Panc1 (cell line): Measurements from ENCODE around the gene OPN4. TPM values are rescaled to one million over a fixed set of nuclear protein-coding genes. Genes with fewer than 3 reads are reported as not detected.

Experiments used
- ATAC-seq: fragments of 200-7000 bp; cut with Tn5 transposase; 2 replicates; pipeline ENCODE4 v1.9.1; 2020; ENCODE audit warnings: mild to moderate bottlenecking, moderate library complexity
- BruUV-seq: library from RNA; stranded (reverse); fragments of 400-500 nt; replicated peaks from 2 replicates; lab custom pipeline; 2021; lab: Mats Ljungman, UMichigan
- CTCF ChIA-PET: fragments of 300-600 bp; sonication (Branson Sonifier 250); formaldehyde crosslinking; loops from one replicate; lab custom pipeline; 2022; ENCODE audit warnings: antibody characterized with exemption; lab: Charles Lee
- POLR2A ChIA-PET: fragments of 300-600 bp; sonication (Branson Sonifier 250); formaldehyde crosslinking; loops from one replicate; lab custom pipeline; 2022; ENCODE audit warnings: antibody characterized with exemption; lab: Charles Lee
- DNase-seq: peaks from one replicate; pipeline ENCODE4 v3.0.0-alpha.2; 2010; ENCODE audit warnings: low read depth, low spot score
- H3K27ac ChIP-seq: 2 replicates; pipeline ENCODE4 v1.5.1; 2011; ENCODE audit warnings: mild to moderate bottlenecking, low read length, inconsistent platforms
- H3K27me3 ChIP-seq: fragments of 200-500 bp; sonication (Bioruptor generic); 2 replicates; pipeline ENCODE4 v1.6.0; 2014; ENCODE audit warnings: low read length, inconsistent platforms; ENCODE audit not compliant: control insufficient read depth, insufficient read depth
- H3K36me3 ChIP-seq: fragments of 200-500 bp; sonication (Bioruptor generic); 2 replicates; pipeline ENCODE4 v1.5.1; 2014; ENCODE audit warnings: inconsistent platforms, mild to moderate bottlenecking, low read length, moderate library complexity; ENCODE audit not compliant: control insufficient read depth, insufficient read depth
- H3K4me1 ChIP-seq: 2 replicates; pipeline ENCODE4 v1.5.1; 2011; ENCODE audit warnings: inconsistent platforms, mild to moderate bottlenecking, low read length, moderate library complexity; ENCODE audit not compliant: control insufficient read depth, insufficient read depth
- H3K4me3 ChIP-seq, 2 experiments: 2 replicates each; pipeline ENCODE4 v1.5.1; 2011 to 2012; ENCODE audit warnings: low read depth in 2 of 2, low read length in 2 of 2, mild to moderate bottlenecking in 2 of 2, inconsistent platforms in 1 of 2, moderate library complexity in 1 of 2
- H3K9me3 ChIP-seq: fragments of 200-500 bp; sonication (Bioruptor generic); 2 replicates; pipeline ENCODE4 v1.5.1; 2014; ENCODE audit warnings: low read depth, mild to moderate bottlenecking, inconsistent platforms, low read length, moderate library complexity; ENCODE audit not compliant: control insufficient read depth, insufficient read depth
- POLR2AphosphoS5 ChIP-seq: IDR thresholded peaks from 2 replicates; pipeline ENCODE4 v1.6.1; 2012; ENCODE audit warnings: mild to moderate bottlenecking, low read depth, low read length, moderate library complexity
- SIN3A ChIP-seq: IDR thresholded peaks from 2 replicates; pipeline ENCODE4 v1.6.1; 2012; ENCODE audit warnings: low read depth, mild to moderate bottlenecking, low read length, moderate library complexity, borderline replicate concordance; ENCODE audit not compliant: insufficient read depth
- TCF7L2 ChIP-seq: IDR thresholded peaks from 2 replicates; pipeline ENCODE4 v1.6.1; 2011; ENCODE audit warnings: mild to moderate bottlenecking, low read depth, low read length, inconsistent platforms
- in situ Hi-C: cut with HindIII; loops from 2 replicates; pipeline ENCODE4 v1.10.0; 2016; ENCODE audit warnings: low sequenced_read_pairs, low pct_unique_long_range_greater_than_20kb
- intact Hi-C: fragments of 100-400 bp; cut with micrococcal nuclease; formaldehyde crosslinking; loops from one replicate; pipeline ENCODE4 v1.10.0; 2022; ENCODE audit not compliant: unreplicated experiment
- total RNA-seq: library from RNA; stranded (reverse); gene quantifications from one replicate; pipeline ENCODE4 v1.2.1, GENCODE V29; 2021; ENCODE audit not compliant: unreplicated experiment
- TF ChIP-seq, protein P1 (sequence below), 2 experiments: IDR thresholded peaks; 2 replicates each; pipeline ENCODE4 v1.6.1; 2011 to 2012; ENCODE audit warnings: low read depth in 2 of 2, control low read depth in 1 of 2, low read length in 1 of 2, mild to moderate bottlenecking in 1 of 2, moderate library complexity in 1 of 2; ENCODE audit not compliant: insufficient read depth in 1 of 2
- TF ChIP-seq, protein P2 (sequence below): fragments of 450-650 bp; IDR thresholded peaks from 2 replicates; pipeline ENCODE4 v1.5.1; 2017; ENCODE audit warnings: mild to moderate bottlenecking

OPN4 gene
- total RNA-seq, 1 experiment from 2014 or later = not detected

DNA sequence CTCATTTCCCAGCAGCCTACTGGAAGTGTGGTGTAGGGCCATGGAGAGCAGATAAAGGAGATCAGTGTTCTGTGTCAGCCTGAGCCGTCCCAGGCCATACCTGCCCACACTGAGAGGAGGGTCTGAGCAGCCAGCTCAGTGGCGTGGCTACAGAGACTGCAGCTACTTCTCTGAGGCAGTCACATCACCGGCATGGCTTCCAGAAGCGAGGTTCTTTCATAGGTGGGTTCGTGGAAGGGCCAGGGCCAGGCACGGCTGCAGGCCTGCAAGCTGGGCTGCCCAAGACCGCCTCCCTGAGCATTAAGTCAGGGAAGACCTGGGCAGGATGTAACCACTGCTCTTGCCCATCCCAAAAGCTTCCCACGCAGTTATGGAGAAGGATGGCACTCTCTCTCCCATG lies 48.8 kb downstream of the OPN4 start:
- in situ Hi-C loops = no loop called here
- H3K4me1 ChIP-seq = no peaks in the 10 kb centered on the region; the same call in 1 of the 2 replicates
- intact Hi-C loops = no loop called here
- ChIA-PET POLR2A (no interaction called here), CTCF (interaction anchor here (0.6 kb wide), 1 partner anchor 237 kb away, joined by 5 read pairs; no protein-coding TSS in a partner anchor)
- TF ChIP-seq SIN3A (no peak), TCF7L2 (no peak), POLR2AphosphoS5 (no peak)
- TF ChIP-seq, protein P1, sequence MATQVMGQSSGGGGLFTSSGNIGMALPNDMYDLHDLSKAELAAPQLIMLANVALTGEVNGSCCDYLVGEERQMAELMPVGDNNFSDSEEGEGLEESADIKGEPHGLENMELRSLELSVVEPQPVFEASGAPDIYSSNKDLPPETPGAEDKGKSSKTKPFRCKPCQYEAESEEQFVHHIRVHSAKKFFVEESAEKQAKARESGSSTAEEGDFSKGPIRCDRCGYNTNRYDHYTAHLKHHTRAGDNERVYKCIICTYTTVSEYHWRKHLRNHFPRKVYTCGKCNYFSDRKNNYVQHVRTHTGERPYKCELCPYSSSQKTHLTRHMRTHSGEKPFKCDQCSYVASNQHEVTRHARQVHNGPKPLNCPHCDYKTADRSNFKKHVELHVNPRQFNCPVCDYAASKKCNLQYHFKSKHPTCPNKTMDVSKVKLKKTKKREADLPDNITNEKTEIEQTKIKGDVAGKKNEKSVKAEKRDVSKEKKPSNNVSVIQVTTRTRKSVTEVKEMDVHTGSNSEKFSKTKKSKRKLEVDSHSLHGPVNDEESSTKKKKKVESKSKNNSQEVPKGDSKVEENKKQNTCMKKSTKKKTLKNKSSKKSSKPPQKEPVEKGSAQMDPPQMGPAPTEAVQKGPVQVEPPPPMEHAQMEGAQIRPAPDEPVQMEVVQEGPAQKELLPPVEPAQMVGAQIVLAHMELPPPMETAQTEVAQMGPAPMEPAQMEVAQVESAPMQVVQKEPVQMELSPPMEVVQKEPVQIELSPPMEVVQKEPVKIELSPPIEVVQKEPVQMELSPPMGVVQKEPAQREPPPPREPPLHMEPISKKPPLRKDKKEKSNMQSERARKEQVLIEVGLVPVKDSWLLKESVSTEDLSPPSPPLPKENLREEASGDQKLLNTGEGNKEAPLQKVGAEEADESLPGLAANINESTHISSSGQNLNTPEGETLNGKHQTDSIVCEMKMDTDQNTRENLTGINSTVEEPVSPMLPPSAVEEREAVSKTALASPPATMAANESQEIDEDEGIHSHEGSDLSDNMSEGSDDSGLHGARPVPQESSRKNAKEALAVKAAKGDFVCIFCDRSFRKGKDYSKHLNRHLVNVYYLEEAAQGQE (IDR thresholded peaks at IDR 0.05; ENCODE audit: insufficient read depth in 1 of 2, low read depth in 2 of 2, low read length in 1 of 2) = no peak
- TF ChIP-seq, protein P2, sequence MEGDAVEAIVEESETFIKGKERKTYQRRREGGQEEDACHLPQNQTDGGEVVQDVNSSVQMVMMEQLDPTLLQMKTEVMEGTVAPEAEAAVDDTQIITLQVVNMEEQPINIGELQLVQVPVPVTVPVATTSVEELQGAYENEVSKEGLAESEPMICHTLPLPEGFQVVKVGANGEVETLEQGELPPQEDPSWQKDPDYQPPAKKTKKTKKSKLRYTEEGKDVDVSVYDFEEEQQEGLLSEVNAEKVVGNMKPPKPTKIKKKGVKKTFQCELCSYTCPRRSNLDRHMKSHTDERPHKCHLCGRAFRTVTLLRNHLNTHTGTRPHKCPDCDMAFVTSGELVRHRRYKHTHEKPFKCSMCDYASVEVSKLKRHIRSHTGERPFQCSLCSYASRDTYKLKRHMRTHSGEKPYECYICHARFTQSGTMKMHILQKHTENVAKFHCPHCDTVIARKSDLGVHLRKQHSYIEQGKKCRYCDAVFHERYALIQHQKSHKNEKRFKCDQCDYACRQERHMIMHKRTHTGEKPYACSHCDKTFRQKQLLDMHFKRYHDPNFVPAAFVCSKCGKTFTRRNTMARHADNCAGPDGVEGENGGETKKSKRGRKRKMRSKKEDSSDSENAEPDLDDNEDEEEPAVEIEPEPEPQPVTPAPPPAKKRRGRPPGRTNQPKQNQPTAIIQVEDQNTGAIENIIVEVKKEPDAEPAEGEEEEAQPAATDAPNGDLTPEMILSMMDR = no peak
- H3K27ac ChIP-seq = no peak overlapping the region
- H3K27me3 ChIP-seq = no peaks in the 10 kb centered on the region
- no peaks in the 10 kb centered on the region for H3K36me3 ChIP-seq
- H3K9me3 ChIP-seq = no peaks in the 10 kb centered on the region
- no peak for DNase-seq
- H3K4me3 ChIP-seq = no peak overlapping the region
- no peak for ATAC-seq
- no TSS peak for BruUV-seq

DNA sequence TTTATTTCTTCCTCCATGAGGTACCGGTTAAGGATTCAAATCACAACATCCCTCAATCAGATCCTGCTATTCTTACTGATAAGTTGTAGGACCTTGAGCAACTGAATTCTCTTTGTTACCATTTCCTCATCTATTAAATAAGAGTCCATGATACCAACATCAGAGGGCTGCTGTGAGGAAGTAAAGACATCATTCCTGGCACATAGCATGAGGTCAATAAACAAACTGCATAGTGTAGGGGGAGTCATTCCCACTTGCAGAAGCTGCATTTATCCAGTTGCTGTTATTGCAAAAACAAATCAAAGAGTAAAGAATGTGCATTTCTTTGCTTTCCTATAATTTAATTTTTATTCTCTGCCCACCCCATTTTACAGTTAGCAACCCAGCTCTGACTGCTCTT lies 50.8 kb downstream of the OPN4 start:
- H3K27ac ChIP-seq = no peak overlapping the region

More for the DNA sequence above, 50.8 kb downstream of the OPN4 start:
- no peak for ATAC-seq
- in situ Hi-C loops (no loop called here), intact Hi-C loops (no loop called here)
- ChIA-PET POLR2A (no interaction called here), CTCF (no interaction called here)
- no TSS peak for BruUV-seq
- H3K9me3 ChIP-seq = no peaks in the 10 kb centered on the region
- TF ChIP-seq TCF7L2 (no peak), SIN3A (no peak), POLR2AphosphoS5 (no peak)
- TF ChIP-seq, protein P2 = no peak
- H3K36me3 ChIP-seq = no peaks in the 10 kb centered on the region
- H3K4me3 ChIP-seq = no peak overlapping the region
- no peaks in the 10 kb centered on the region for H3K27me3 ChIP-seq
- DNase-seq = no peak
- peaks cover 8% of the 10 kb centered on the region for H3K4me1 ChIP-seq
